H1 (cell line): ENCODE measurements around the gene SEMA4C. TPM values are rescaled to one million over a fixed set of nuclear protein-coding genes. Genes with fewer than 3 reads are reported as not detected.

Experiments
- CTCF ChIA-PET: fragments of 300-600 bp; sonication (Branson Sonifier 250); formaldehyde crosslinking; loops from one replicate; lab custom pipeline; 2021; ENCODE audit not compliant: partially characterized antibody; lab: Charles Lee
- POLR2A ChIA-PET: fragments of 300-600 bp; sonication (Branson Sonifier 250); formaldehyde crosslinking; loops from one replicate; lab custom pipeline; 2021; ENCODE audit warnings: inconsistent platforms; ENCODE audit not compliant: partially characterized antibody; lab: Charles Lee
- DNase-seq, 2 experiments: peaks; one replicate each; pipeline versions ENCODE4 v3.0.0 to v3.0.0-alpha.2; 2010 to 2022; ENCODE audit warnings: low spot score in 2 of 2, low read depth in 1 of 2, mixed read lengths in 1 of 2
- FAIRE-seq: peaks from 2 replicates; lab custom pipeline; 2011; peaks lifted over from hg19 to GRCh38; lab: Jason Lieb, UNC
- H2AFZ ChIP-seq: 2 replicates; pipeline ENCODE4 v1.8.1; 2012; ENCODE audit warnings: low read length, inconsistent platforms
- H2AK5ac ChIP-seq: 2 replicates; pipeline ENCODE4 v1.6.1; 2013; ENCODE audit warnings: low read depth, low read length
- H2BK120ac ChIP-seq: replicated peaks from 2 replicates; pipeline ENCODE3; 2013; ENCODE audit warnings: low read depth, low read length, inconsistent platforms
- H2BK12ac ChIP-seq: 2 replicates; pipeline ENCODE4 v1.6.1; 2013; ENCODE audit warnings: low read depth, low read length
- H2BK15ac ChIP-seq: 2 replicates; pipeline ENCODE4 v1.6.1; 2013; ENCODE audit warnings: low read length
- H2BK20ac ChIP-seq: 2 replicates; pipeline ENCODE4 v1.6.1; 2013; ENCODE audit warnings: low read length
- H2BK5ac ChIP-seq: 2 replicates; pipeline ENCODE4 v1.6.1; 2013; ENCODE audit warnings: low read depth, low read length
- H3K14ac ChIP-seq: 2 replicates; pipeline ENCODE4 v1.6.1; 2013; ENCODE audit warnings: inconsistent platforms; ENCODE audit not compliant: insufficient read length
- H3K18ac ChIP-seq: 2 replicates; pipeline ENCODE4 v1.6.1; 2013; ENCODE audit warnings: low read length; ENCODE audit errors: extremely low read depth
- H3K23ac ChIP-seq: 2 replicates; pipeline ENCODE4 v1.6.1; 2013; ENCODE audit warnings: inconsistent platforms; ENCODE audit not compliant: insufficient read length
- H3K23me2 ChIP-seq: 2 replicates; pipeline ENCODE4 v1.6.1; 2013; ENCODE audit warnings: low read depth, low read length
- H3K27ac ChIP-seq: 2 replicates; pipeline ENCODE4 v1.6.1; 2011; ENCODE audit warnings: low read depth, low read length, inconsistent platforms
- H3K27me3 ChIP-seq, 4 experiments: replicated peaks in 1 of 4; 1 replicate in 1 of 4; 2 replicates in 3 of 4; pipeline versions ENCODE4 v1.6.1 to v1.8.1; 2011 to 2013; ENCODE audit warnings: low read length in 3 of 4, mild to moderate bottlenecking in 3 of 4, inconsistent platforms in 2 of 4, mixed read lengths in 2 of 4, moderate library complexity in 1 of 4; ENCODE audit not compliant: control insufficient read depth in 3 of 4, insufficient read depth in 3 of 4; ENCODE audit errors: extremely low read depth in 1 of 4
- H3K36me3 ChIP-seq, 4 experiments: 2 replicates each; pipeline versions ENCODE4 v1.6.1 to v1.8.1; 2011 to 2013; ENCODE audit warnings: mild to moderate bottlenecking in 4 of 4, low read length in 3 of 4, moderate library complexity in 2 of 4, control low read depth in 1 of 4, inconsistent platforms in 1 of 4; ENCODE audit not compliant: insufficient read depth in 4 of 4, control insufficient read depth in 2 of 4
- H3K4ac ChIP-seq: replicated peaks from 2 replicates; pipeline ENCODE3; 2013; ENCODE audit warnings: low read length, low read depth, mixed read lengths, inconsistent platforms; ENCODE audit not compliant: insufficient read length
- H3K4me1 ChIP-seq, 4 experiments: replicated peaks in 1 of 4; 1 replicate in 1 of 4; 2 replicates in 3 of 4; pipeline versions ENCODE4 v1.6.1 to v1.8.1; 2011 to 2013; ENCODE audit warnings: low read length in 3 of 4, inconsistent platforms in 2 of 4, mixed read lengths in 1 of 4; ENCODE audit not compliant: insufficient read depth in 4 of 4, control insufficient read depth in 3 of 4
- H3K4me2 ChIP-seq, 2 experiments: 2 replicates each; pipeline versions ENCODE4 v1.6.1 to v1.8.1; 2011 to 2013; ENCODE audit warnings: low read depth in 2 of 2, low read length in 2 of 2, control low read depth in 1 of 2, inconsistent platforms in 1 of 2, mild to moderate bottlenecking in 1 of 2; ENCODE audit not compliant: insufficient read depth in 1 of 2
- H3K4me3 ChIP-seq, 4 experiments: fragments of 200-600, 300-600 bp in 1 of 4; sonication (generic), shearing (Covaris generic), sonication (Bioruptor Twin) in 1 of 4; 2 replicates each; pipeline versions ENCODE4 v1.5.1 to v1.8.1; 2011 to 2016; ENCODE audit warnings: low read length in 4 of 4, low read depth in 3 of 4, control low read depth in 2 of 4, inconsistent platforms in 2 of 4, mild to moderate bottlenecking in 2 of 4, mixed read lengths in 1 of 4, moderate library complexity in 1 of 4; ENCODE audit not compliant: insufficient read depth in 2 of 4; ENCODE audit errors: extremely low read depth in 1 of 4
- H3K56ac ChIP-seq: replicated peaks from 2 replicates; pipeline ENCODE3; 2013; ENCODE audit warnings: low read depth, mild to moderate bottlenecking, mixed read lengths, low read length, inconsistent platforms; ENCODE audit not compliant: insufficient read length
- H3K79me1 ChIP-seq: 2 replicates; pipeline ENCODE4 v1.6.1; 2013; ENCODE audit warnings: low read depth, low read length, control low read depth
- H3K79me2 ChIP-seq, 2 experiments: 2 replicates each; pipeline versions ENCODE4 v1.6.1 to v1.8.1; 2012 to 2013; ENCODE audit warnings: low read length in 2 of 2, mild to moderate bottlenecking in 2 of 2, inconsistent platforms in 1 of 2; ENCODE audit not compliant: insufficient read depth in 2 of 2, control insufficient read depth in 1 of 2
- H3K9ac ChIP-seq, 4 experiments: replicated peaks in 1 of 4; 1 replicate in 1 of 4; 2 replicates in 3 of 4; pipeline versions ENCODE4 v1.6.1 to v1.8.1; 2011 to 2013; ENCODE audit warnings: low read depth in 3 of 4, low read length in 3 of 4, control low read depth in 2 of 4, mild to moderate bottlenecking in 2 of 4, moderate library complexity in 2 of 4, inconsistent platforms in 1 of 4; ENCODE audit errors: extremely low read depth in 1 of 4
- H3K9me3 ChIP-seq, 2 experiments: 2 replicates each; pipeline versions ENCODE4 v1.6.1 to v1.8.1; 2012 to 2013; ENCODE audit warnings: mild to moderate bottlenecking in 2 of 2, moderate library complexity in 2 of 2, control low read depth in 1 of 2, inconsistent platforms in 1 of 2, low read depth in 1 of 2, low read length in 1 of 2, mixed read lengths in 1 of 2; ENCODE audit not compliant: insufficient read depth in 2 of 2
- H4K20me1 ChIP-seq, 2 experiments: replicated peaks in 1 of 2; 2 replicates each; pipeline versions ENCODE3 to v1.8.1; 2011 to 2013; ENCODE audit warnings: inconsistent platforms in 2 of 2, low read length in 2 of 2, mild to moderate bottlenecking in 1 of 2; ENCODE audit not compliant: insufficient read depth in 2 of 2, control insufficient read depth in 1 of 2
- H4K5ac ChIP-seq: 2 replicates; pipeline ENCODE4 v1.6.1; 2013; ENCODE audit warnings: low read length, low read depth, mixed read lengths, inconsistent platforms; ENCODE audit not compliant: insufficient read length
- H4K8ac ChIP-seq: 2 replicates; pipeline ENCODE4 v1.8.0; 2013; ENCODE audit warnings: mild to moderate bottlenecking, moderate library complexity, low read length, inconsistent platforms; ENCODE audit not compliant: insufficient read depth; ENCODE audit errors: extremely low read depth
- H4K91ac ChIP-seq: replicated peaks from 2 replicates; pipeline ENCODE3; 2013; ENCODE audit warnings: low read length, mixed read lengths, inconsistent platforms; ENCODE audit not compliant: insufficient read length
- E2F6 ChIP-seq: IDR thresholded peaks from 2 replicates; pipeline ENCODE4 v1.6.1; 2012; ENCODE audit warnings: inconsistent platforms
- GTF2F1 ChIP-seq: IDR thresholded peaks from 2 replicates; pipeline ENCODE4 v1.6.1; 2012; ENCODE audit warnings: low read depth, low read length, improper control_type of control experiment, borderline replicate concordance
- WGBS, 2 experiments: shearing (Covaris generic) in 1 of 2; methylation state at CpG; one replicate each; pipeline versions ENCODE4 v1.1.6 to v1.1.7; 2013 to 2015; ENCODE audit warnings: low lambda C conversion rate in 2 of 2, mixed read lengths in 2 of 2, inconsistent platforms in 1 of 2, low coverage in 1 of 2, missing lambda C conversion rate in 1 of 2; ENCODE audit not compliant: insufficient replicate concordance in 2 of 2, insufficient coverage in 1 of 2, insufficient read length in 1 of 2; ENCODE audit errors: extremely low coverage in 1 of 2, missing lambda C conversion rate in 1 of 2; 5-methylcytosine and 5-hydroxymethylcytosine counted together
- polyA plus RNA-seq, 7 experiments: library from polyadenylated mRNA; depleted of rRNA in 3 of 7; stranded (reverse) in 5 of 7; unstranded in 2 of 7; fragments of >200 nt in 5 of 7; fragments of 200-250 nt in 2 of 7; gene quantifications; 1 replicate in 5 of 7; 2 replicates in 1 of 7; 4 replicates in 1 of 7; pipeline versions ENCODE4 v1.2.1 to v1.2.3, GENCODE V29; 2011 to 2013; ENCODE audit warnings: missing spikeins in 2 of 7, mixed read lengths in 2 of 7
- total RNA-seq: library from RNA; stranded (reverse); fragmentation: NEBNext Ultra II Directional; extraction: Animal tissue kit (Norgen Biotek cat#: 25700); gene quantifications from 2 replicates; pipeline ENCODE4 v1.2.1, GENCODE V29; 2021

The SEMA4C gene
- total and polyA plus RNA-seq, 2 of the 8 experiments (the other 6 are each of a cell fraction or from before 2014, with no cell fraction given) = 47.5 to 67.3 TPM

GRCh38 chr2:96895032-96895745 lies 25.3 kb upstream of the SEMA4C start:
- CTCF ChIA-PET = interaction anchor here (0.6 to 2.1 kb wide), 6 partner anchors 10 to 59 kb away, joined by 3 to 6 read pairs (median 3); no protein-coding TSS in a partner anchor
- Histone ChIP-seq H3K4ac (no peak overlapping the region), H2BK5ac (no peak overlapping the region; the same call in 1 of the 2 replicates), H4K91ac (no peak overlapping the region)
- TF ChIP-seq GTF2F1 (no peak), E2F6 (peak; percentile 58; the same call in 1 of the 2 replicates)
- TF ChIP-seq, all 59 proteins: peak for 1
- POLR2A ChIA-PET = interaction anchor here (0.7 to 1.9 kb wide), 5 partner anchors 10 to 26 kb away, joined by 3 to 7 read pairs (median 3); no protein-coding TSS in a partner anchor
- no peak overlapping the region for H3K4me2 ChIP-seq
- H3K4me3 ChIP-seq = no peak overlapping the region
- H3K9me3 ChIP-seq = no peaks in the 10 kb centered on the region
- peaks cover 4% of the 10 kb centered on the region; the same call in 1 of the 2 replicates for H3K23me2 ChIP-seq
- H2BK20ac ChIP-seq = 0 out of 2 replicates have a peak overlapping the region, but pooled peaks have one; percentile 9
- H2AK5ac ChIP-seq = no peak overlapping the region
- H3K79me2 ChIP-seq = no peaks in the 10 kb centered on the region
- no peak overlapping the region for H3K23ac ChIP-seq
- 92% methylated on average over 10 of the region's 10 CpGs; no CpG with 5 or more reads in 1 of the 2 experiments for WGBS, 2 experiments
- H4K8ac ChIP-seq = no peak overlapping the region; the same call in 1 of the 2 replicates
- peaks cover 0 to 17% (median 6%) of the 10 kb centered on the region in 4 experiments; a peak in 3 of 7 replicates for H3K4me1 ChIP-seq
- H3K56ac ChIP-seq = no peak overlapping the region
- DNase-seq (no peak), FAIRE-seq (no peak)
- H4K20me1 ChIP-seq = no peaks in the 10 kb centered on the region
- no peaks in the 10 kb centered on the region for H3K79me1 ChIP-seq
- H3K14ac ChIP-seq = no peak overlapping the region
- H3K18ac ChIP-seq = peak overlapping the region; percentile 19; the same call in 1 of the 2 replicates
- no peak overlapping the region for H3K27ac ChIP-seq
- peak overlapping the region; percentile 0; the same call in 1 of the 2 replicates for H2BK15ac ChIP-seq
- H4K5ac ChIP-seq = no peak overlapping the region
- no peak overlapping the region for H3K9ac ChIP-seq
- H2BK12ac ChIP-seq = no peak overlapping the region
- no peak overlapping the region for H2BK120ac ChIP-seq
- no peak overlapping the region for H2AFZ ChIP-seq
- H3K27me3 ChIP-seq = no peaks in the 10 kb centered on the region; a peak in 1 of 7 replicates
- H3K36me3 ChIP-seq = no peaks in the 10 kb centered on the region
